ENCODE measurements around the gene CHN1.

GRCh38 chr2:175001566-175001965 lies 3.6 kb downstream of the CHN1 start:
- TF ChIP-seq CTCF (IDR thresholded peaks at IDR 0.05) (no peak), POLR2A (IDR thresholded peaks at IDR 0.05) (no peak)
